T-helper 1 cell treated with Interleukin-12 subunit alpha and Interleukin-12 subunit beta and Interleukin-4 antibody, amounts not matched to agents 30 μg/mL and 1 μg/mL, for 36 hours (primary cell): Measurements from ENCODE around the gene TOX3.

Source experiments
- H3K27ac Mint-ChIP-seq: one replicate; pipeline ENCODE4 v1.8.0; 2021; ENCODE audit warnings: mild to moderate bottlenecking, mixed read lengths
- H3K27me3 Mint-ChIP-seq: one replicate; pipeline ENCODE4 v1.8.0; 2021; ENCODE audit warnings: low read depth, mixed read lengths
- H3K36me3 Mint-ChIP-seq: one replicate; pipeline ENCODE4 v1.8.0; 2021; ENCODE audit warnings: low read depth, mixed read lengths
- H3K4me1 Mint-ChIP-seq: one replicate; pipeline ENCODE4 v1.8.0; 2021; ENCODE audit warnings: low read depth, mixed read lengths
- H3K4me3 Mint-ChIP-seq: one replicate; pipeline ENCODE4 v1.8.0; 2021; ENCODE audit warnings: mild to moderate bottlenecking, moderate library complexity, mixed read lengths
- H3K9me3 Mint-ChIP-seq: one replicate; pipeline ENCODE4 v1.8.0; 2021; ENCODE audit warnings: mixed read lengths

The TOX3 gene

DNA sequence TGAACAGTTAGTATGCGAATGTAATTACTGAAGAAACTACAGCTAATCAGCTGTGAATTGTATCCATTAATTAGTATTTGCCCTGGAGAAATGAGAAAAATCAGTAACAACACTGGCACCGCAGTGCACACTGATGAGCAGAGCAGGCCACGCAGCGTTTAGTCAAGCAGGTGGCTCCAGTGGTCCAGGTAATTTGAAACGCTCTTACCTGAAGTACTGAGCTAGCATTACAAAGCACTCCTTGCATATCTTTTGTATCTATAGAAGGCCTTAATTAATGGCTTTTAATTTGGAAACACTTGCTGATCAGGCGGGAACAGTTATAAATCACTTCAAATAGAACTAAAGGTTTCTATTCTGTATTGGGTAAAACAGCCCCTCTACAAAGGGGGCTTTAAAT, 76.4 kb downstream of the TOX3 start:
- Mint-ChIP-seq H3K9me3 (peaks cover 14% of the 10 kb centered on the region), H3K4me1 (no peaks in the 10 kb centered on the region), H3K27ac (no peak overlapping the region), H3K4me3 (no peak overlapping the region), H3K36me3 (no peaks in the 10 kb centered on the region), H3K27me3 (no peaks in the 10 kb centered on the region)

DNA sequence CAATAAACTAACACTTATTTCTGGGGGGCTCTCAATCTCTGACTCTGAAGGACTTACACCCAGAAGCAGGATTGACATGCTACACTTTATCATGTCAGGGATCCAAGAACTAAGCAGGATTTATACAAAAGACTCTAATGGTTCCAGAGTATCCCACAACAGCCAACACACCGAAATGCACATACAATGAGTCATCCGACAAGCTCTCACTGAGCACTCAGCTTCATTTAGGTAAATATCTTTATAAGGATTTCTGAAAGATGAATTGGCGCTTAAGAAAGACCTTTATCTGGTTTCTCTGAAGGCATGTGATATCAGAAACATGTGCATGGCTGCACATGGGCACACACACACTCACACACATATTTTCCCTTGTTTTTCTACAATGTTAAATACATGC, 77.2 kb downstream of the TOX3 start:
- Mint-ChIP-seq H3K4me3 (no peak overlapping the region), H3K27me3 (no peaks in the 10 kb centered on the region), H3K4me1 (no peaks in the 10 kb centered on the region), H3K27ac (no peak overlapping the region), H3K9me3 (peaks cover 14% of the 10 kb centered on the region), H3K36me3 (no peaks in the 10 kb centered on the region)

DNA sequence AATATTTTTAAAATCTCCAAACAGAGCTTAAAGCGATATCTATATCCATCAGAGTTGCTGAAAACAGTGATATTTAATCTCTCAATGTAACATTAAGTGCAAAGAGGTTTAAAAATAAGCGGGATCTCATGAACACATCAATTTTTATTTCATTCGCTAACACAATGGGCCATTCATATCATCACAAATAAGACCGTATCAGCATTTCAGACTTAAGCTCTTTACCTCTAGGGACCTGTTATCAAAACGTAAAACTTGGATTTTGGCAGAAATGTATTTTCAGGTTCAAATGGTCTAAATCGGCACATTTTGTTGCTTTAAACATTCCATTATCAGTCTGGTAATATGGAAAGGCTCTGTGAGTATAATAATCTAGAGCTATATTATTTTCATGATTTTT, 77.9 kb downstream of the TOX3 start:
- Mint-ChIP-seq H3K4me1 (no peaks in the 10 kb centered on the region), H3K9me3 (peaks cover 10% of the 10 kb centered on the region), H3K36me3 (no peaks in the 10 kb centered on the region), H3K4me3 (no peak overlapping the region), H3K27ac (no peak overlapping the region), H3K27me3 (no peaks in the 10 kb centered on the region)

DNA sequence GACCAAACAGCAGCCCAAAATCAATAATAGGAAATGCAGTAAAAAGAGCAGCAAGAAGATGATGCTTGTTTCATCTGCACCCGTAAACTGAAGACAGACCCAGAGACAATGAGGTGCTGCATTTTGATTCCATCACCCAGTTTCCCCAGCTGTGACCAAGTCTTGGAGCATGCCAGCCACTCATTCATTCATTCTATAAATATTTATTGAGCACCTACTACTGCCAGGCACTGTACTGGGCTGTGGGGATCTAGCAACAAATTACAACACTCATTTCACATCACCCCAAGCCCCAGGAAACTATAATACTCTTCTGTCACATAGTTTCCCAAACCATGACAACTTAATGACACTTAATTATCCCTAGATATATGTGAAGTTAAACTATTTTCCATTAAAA, 79.2 kb downstream of the TOX3 start:
- H3K36me3 Mint-ChIP-seq, result no peaks in the 10 kb centered on the region
- peaks cover 2% of the 10 kb centered on the region for H3K9me3 Mint-ChIP-seq
- H3K27me3 Mint-ChIP-seq, result no peaks in the 10 kb centered on the region
- no peak overlapping the region for H3K4me3 Mint-ChIP-seq
- no peaks in the 10 kb centered on the region for H3K4me1 Mint-ChIP-seq
- no peak overlapping the region for H3K27ac Mint-ChIP-seq

DNA sequence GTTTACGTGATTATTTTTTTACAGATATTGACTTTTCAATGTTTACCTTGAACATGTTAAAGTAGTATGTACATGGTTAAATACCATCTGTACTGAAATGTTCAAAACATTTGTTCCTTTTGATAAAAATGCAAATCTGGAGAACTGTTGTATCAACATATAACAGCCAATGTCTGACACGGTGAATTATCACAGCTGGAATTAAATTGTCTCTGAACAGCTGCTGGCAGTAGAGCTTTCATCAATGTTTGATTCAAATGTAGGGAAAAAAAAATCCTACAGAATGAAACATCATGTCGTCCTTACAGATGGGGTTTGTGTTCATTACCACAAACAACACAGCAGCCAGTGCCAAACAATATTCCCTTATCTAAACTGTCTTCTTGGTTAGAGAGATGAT, 79.9 kb downstream of the TOX3 start:
- no peaks in the 10 kb centered on the region for H3K4me1 Mint-ChIP-seq
- no peak overlapping the region for H3K27ac Mint-ChIP-seq
- no peaks in the 10 kb centered on the region for H3K36me3 Mint-ChIP-seq
- no peaks in the 10 kb centered on the region for H3K27me3 Mint-ChIP-seq
- no peak overlapping the region for H3K4me3 Mint-ChIP-seq
- no peaks in the 10 kb centered on the region for H3K9me3 Mint-ChIP-seq

DNA sequence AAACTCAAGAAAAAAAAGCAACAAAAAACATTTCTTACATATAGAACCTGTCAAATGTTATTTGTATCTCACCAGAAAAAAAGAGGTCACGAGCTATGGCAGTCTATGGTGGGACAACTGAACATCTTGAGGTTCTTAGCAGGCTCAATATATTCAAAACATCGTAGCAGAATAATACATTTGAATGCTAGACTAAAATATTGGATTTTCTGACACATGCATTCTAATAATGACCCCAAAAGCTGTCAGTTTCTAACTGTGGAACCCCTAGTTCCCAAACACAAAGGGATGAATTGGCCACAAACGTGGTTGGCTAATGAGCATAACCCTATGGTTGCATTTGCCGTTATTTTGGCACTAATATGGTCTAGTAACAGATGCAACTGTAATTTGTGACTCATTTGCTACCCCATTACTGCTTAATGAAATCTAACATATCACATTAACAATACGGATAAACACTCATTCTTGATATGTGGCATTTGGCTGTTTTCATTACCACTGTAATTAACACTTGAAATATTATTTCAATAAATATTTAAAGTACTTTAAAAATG, 81.2 kb downstream of the TOX3 start:
- Mint-ChIP-seq H3K27me3 (no peaks in the 10 kb centered on the region), H3K9me3 (no peaks in the 10 kb centered on the region), H3K4me3 (no peak overlapping the region), H3K27ac (no peak overlapping the region), H3K36me3 (no peaks in the 10 kb centered on the region), H3K4me1 (no peaks in the 10 kb centered on the region)

DNA sequence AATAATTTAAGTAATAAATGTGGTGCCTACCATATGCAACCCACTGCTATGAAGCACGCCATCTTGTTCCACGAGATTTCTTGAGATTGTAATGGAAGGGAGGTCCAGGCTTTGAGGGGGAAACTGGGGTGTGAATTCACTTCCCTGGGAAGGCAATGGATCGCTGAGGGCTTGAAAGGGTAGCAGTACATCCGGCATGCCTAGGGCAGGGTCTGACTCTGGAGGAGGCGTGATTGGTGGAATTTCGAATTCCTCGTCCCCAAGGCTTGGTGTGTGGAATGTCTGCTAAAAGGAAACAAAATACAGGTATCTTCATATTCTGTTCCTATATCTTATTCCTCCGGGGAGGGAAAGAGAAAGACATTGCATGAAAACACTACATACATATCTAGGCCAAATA, 83.0 kb downstream of the TOX3 start:
- Mint-ChIP-seq H3K4me3 (no peak overlapping the region), H3K27me3 (no peaks in the 10 kb centered on the region), H3K9me3 (no peaks in the 10 kb centered on the region), H3K36me3 (no peaks in the 10 kb centered on the region), H3K27ac (no peak overlapping the region), H3K4me1 (no peaks in the 10 kb centered on the region)

DNA sequence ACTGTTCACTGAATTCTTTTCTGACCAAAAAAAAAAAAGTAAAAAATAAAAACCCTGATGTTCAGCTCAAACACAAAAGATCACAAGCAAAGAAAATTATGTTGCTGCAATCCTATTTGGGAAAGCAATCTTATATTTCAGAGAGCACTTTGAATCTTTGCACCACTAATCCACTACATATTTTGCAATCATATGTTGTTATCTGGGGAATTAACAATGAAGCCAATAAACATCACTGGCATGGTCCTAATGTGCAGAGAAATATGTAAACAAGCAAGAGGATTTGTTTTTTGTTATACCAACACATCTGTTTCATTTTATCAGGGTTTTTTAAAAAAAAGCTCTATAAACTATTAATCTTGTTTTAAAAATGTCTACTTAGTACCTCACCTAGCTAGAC, 84.1 kb downstream of the TOX3 start:
- Mint-ChIP-seq H3K27ac (no peak overlapping the region), H3K36me3 (no peaks in the 10 kb centered on the region), H3K27me3 (no peaks in the 10 kb centered on the region), H3K4me1 (no peaks in the 10 kb centered on the region), H3K4me3 (no peak overlapping the region), H3K9me3 (no peaks in the 10 kb centered on the region)

DNA sequence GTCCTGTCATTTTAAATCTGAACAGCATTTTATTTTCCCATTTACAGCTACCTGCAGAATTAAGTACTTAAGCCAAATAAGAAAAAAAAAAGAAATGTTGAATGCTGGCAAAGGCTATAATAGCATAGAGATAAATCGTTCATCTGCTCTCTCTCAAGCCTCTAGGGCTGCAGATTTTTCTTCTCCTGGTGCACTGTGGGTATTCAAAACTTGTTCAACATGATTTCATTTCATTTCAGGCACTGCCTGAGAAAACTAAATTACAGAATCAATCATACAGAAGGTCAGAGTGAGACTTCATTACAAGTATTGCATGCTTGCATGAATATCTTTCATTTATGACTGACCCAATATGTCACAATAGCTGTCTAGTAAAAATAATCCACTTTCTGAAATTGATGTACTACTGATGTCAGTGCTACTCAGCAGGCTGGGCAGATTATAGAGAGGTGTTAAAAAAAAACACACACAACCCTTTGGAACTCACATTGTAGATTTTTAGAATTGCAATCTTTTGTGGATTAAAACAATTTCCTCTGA, 86.2 kb downstream of the TOX3 start:
- Mint-ChIP-seq H3K4me3 (no peak overlapping the region), H3K36me3 (no peaks in the 10 kb centered on the region), H3K27me3 (no peaks in the 10 kb centered on the region), H3K27ac (no peak overlapping the region), H3K4me1 (no peaks in the 10 kb centered on the region), H3K9me3 (no peaks in the 10 kb centered on the region)

DNA sequence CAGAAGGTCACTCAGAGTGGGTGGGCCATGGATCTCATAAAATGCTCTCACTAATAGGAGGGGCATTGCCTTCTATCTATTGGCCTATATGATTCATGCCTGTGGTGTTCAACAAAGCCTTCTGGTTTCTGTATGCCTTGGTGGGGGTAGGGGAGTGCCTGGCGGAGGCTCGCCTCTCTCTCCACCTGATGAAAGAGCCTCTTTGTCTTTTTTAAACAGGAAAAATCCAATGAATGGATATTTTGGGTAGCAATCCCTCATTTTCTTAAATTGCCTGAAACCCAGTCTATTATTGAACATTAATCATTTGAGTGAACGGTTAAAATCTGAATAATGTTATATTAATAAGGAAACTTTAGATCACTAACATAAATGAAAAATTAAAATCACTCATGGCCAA, 90.6 kb downstream of the TOX3 start:
- Mint-ChIP-seq H3K9me3 (no peaks in the 10 kb centered on the region), H3K36me3 (no peaks in the 10 kb centered on the region), H3K4me1 (no peaks in the 10 kb centered on the region), H3K27me3 (no peaks in the 10 kb centered on the region), H3K27ac (no peak overlapping the region), H3K4me3 (no peak overlapping the region)

DNA sequence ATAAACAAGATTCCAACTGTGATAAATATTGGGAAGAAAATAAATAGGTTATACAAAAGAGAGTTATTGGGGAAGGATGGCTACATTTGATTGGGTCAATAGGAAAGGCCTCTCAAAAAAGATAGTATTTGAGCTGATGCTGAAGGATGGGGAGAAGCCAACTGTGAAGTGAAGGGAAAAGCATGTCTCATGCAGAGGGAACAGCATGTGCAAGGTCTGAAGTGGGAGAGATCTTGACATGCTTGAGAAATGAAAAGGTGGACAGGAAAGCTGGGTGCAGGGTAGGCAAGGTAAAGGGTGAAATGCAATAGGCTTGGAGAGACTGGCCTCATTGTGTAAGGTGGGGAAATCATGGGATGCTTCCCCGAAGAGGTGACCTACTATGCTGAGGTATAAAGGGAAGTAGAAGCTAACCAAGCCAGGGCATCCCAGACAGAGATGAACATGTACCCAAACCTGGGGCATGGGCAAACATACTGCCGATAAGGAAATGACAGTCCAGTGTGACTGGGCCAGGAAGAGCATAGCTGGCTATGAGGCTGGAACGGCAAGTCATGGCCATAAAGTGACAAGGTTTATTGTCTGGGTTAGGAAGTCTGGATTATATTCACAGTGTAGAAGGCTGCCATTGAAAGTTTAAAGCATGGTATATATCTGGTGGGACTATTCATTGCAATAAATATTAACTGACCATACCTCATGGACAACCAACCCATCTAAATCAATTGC, 91.2 kb downstream of the TOX3 start:
- Mint-ChIP-seq H3K27me3 (no peaks in the 10 kb centered on the region), H3K4me3 (no peak overlapping the region), H3K9me3 (no peaks in the 10 kb centered on the region), H3K27ac (no peak overlapping the region), H3K4me1 (no peaks in the 10 kb centered on the region), H3K36me3 (no peaks in the 10 kb centered on the region)

DNA sequence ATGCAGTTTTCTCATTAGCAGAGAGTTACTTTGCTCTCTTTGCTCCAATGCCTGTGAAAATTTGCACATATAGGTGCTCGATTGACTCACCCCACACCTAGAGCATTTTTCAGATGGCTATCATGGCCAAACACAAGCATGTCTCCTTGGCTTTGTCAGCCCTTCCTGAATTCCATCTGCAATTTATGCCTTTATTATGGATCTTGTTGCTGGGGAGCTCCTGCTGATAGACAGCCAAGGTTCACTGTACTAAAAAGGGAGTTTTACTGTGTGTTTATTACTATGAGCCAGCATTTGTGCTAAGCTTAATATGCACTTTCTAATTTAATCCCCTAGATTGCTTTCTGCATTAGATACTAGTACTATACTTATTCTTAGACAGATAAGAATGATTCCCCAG, 93.3 kb downstream of the TOX3 start:
- no peaks in the 10 kb centered on the region for H3K36me3 Mint-ChIP-seq
- H3K27me3 Mint-ChIP-seq, result no peaks in the 10 kb centered on the region
- no peaks in the 10 kb centered on the region for H3K4me1 Mint-ChIP-seq
- no peak overlapping the region for H3K27ac Mint-ChIP-seq
- peaks cover 7% of the 10 kb centered on the region for H3K9me3 Mint-ChIP-seq
- H3K4me3 Mint-ChIP-seq, result no peak overlapping the region

DNA sequence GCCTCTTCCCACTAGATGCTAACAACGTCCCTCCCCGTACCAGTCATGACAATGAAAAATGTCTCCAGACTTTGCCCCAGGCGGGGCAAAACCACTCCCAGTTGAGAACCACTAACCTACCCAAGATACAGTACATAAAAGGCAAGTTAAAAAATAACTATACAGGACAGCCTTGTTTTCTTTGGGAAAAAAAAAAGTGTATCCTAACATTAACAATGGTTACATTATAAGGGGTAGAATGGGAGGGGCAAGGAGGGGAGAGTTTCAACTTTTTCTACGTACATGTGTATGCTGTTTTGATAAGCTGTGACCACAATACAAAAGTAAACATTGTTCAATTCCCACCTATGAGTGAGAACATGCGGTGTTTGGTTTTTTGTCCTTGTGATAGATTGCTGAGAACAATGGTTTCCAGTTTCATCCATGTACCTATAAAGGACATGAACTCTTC, 94.9 kb downstream of the TOX3 start:
- H3K9me3 Mint-ChIP-seq, result peaks cover 7% of the 10 kb centered on the region
- H3K4me3 Mint-ChIP-seq, result no peak overlapping the region
- H3K4me1 Mint-ChIP-seq, result no peaks in the 10 kb centered on the region
- H3K27me3 Mint-ChIP-seq, result no peaks in the 10 kb centered on the region
- H3K27ac Mint-ChIP-seq, result no peak overlapping the region
- H3K36me3 Mint-ChIP-seq, result no peaks in the 10 kb centered on the region

DNA sequence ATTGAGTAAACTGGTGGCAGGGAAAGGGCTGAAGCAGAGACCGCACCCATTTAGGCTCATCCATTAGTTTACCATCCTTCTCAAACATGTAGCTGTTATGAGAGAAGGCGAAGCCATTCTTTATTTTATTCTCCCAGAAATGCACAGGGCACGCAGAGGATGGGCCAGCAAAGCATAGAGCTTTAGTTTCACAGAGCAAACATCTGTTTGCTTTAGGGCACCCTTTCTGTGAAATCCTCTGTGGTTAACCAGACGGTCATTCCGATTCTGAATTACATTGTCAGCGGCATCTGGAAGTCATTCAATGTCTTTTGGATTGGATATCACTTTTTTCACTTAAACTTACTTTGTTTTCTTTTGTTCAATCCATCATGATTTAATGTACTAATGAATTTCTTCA, 96.0 kb downstream of the TOX3 start:
- H3K27ac Mint-ChIP-seq, result no peak overlapping the region
- H3K4me1 Mint-ChIP-seq, result no peaks in the 10 kb centered on the region
- H3K36me3 Mint-ChIP-seq, result no peaks in the 10 kb centered on the region
- H3K4me3 Mint-ChIP-seq, result no peak overlapping the region
- H3K9me3 Mint-ChIP-seq, result peaks cover 7% of the 10 kb centered on the region
- no peaks in the 10 kb centered on the region for H3K27me3 Mint-ChIP-seq

DNA sequence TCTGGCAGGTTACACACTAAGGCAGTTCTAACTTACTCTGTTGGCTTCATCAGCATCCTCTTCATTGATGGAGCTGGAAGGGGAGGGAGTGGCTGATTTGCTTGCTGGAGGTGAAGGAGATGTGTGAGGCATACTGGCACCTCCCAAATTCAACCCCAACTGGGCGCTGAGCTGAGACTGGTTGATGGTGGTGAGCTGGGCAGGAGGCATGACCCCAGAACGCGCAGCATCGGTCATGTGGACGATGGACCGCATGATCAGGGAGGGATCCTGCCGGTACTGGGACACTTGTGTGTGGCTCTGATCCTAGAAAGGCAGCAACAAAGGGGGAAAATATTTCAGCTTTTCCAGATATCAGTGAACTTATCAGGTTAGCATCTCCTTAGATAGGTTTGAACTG, 96.7 kb downstream of the TOX3 start:
- Mint-ChIP-seq H3K9me3 (peaks cover 7% of the 10 kb centered on the region), H3K36me3 (no peaks in the 10 kb centered on the region), H3K27ac (no peak overlapping the region), H3K27me3 (no peaks in the 10 kb centered on the region), H3K4me1 (no peaks in the 10 kb centered on the region), H3K4me3 (no peak overlapping the region)
